Putamen (tissue), 1 donor: Measurements from ENCODE around the gene KIRREL2.

Experiments used
- DNase-seq: peaks from one replicate; pipeline ENCODE4 v3.0.0-alpha.2; 2016; ENCODE audit warnings: low spot score

Gene KIRREL2

DNA sequence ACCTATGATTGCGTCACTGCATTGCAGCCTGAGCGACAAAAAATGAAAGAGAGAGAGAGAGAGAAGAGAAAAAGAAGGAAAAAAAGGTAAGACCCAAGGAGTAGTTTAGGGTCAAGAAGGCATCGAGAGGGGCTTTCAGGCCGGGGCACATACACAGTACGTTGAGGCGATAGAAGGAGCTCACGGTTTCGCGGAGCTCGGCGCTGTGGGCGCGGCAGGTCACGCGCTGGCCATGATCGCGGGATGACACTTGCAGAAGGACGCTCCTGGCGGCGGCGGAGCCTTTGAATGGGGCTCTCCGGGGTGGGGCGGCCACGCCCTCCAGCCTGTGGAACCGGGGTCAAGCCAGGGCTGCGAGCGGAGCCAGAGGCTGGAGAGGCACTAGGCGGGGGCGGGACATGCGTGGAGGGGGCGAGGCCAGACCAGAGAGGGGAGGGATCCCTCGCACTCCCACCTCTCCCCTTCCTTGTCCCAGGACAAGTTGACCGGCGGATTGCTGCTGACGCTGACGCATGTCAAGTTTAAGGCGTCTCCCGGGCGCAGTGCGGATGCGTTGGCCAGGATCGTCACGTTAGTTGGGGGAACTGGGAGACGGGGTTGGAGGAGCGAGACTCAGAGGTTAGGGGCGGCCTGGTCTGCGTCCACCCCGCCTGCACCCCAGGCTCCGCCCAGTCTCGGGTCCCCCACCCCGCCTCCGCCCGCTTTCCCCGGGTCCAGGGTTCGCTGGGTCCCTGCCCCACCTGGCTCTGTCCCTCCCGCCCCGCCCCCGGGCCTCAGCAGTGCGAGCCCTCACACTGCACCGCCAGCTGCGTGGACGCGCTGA, 11.3 kb upstream of the KIRREL2 start:
- DNase-seq, result no peak

DNA sequence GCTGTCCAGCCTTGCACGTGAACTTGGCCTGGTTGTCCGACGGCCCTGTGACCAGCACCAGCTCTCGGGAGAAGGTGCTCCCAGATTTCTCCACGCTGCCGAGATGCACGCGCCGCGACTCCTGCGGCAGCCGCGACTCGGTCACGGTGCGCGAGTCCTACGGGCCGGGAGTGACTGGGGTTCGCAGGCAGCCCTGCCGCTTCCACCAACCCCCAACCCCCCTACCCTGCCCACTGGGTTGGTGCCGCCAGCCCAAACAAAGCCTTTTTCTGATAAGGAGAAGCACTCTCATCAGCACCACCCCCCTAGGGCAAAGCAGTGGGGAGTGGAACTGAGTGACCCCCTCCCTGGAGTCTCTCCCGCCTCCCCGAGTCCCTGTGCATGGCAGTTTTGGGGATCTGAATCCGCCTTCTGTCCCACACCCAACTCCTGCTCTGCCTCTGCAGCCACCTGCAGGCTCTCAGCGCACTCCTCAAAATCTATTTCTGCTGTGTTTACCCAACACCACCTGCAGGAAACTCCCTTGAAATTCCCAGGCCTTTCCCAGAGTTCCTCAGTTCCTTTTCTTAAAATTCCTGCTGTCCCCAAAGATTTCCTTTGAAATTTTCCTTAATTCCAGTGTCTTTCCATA, 10.6 kb upstream of the KIRREL2 start:
- DNase-seq, result no peak

GRCh38 chr19:35847911-35848310, 8.8 kb upstream of the KIRREL2 start:
- DNase-seq, result no peak

DNA sequence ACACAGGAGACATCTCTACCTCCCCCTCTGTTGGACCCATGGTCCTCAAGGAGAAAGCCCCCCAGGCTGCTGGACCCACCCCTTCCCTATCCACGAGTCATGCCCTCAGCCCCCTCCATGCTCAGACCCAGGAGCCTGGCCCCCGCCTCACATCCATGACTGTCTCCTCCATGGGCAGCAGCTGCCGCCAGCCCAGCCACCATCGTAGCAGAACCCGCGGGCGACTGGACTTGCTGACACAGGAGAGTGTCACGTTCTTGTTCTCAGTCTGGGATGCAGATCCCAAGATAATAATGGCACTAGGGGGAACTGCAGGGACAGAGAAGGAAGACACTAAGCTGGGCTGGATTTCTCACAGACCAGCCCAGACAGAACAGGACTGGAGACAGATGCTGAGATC, 8.2 kb upstream of the KIRREL2 start:
- no peak for DNase-seq

DNA sequence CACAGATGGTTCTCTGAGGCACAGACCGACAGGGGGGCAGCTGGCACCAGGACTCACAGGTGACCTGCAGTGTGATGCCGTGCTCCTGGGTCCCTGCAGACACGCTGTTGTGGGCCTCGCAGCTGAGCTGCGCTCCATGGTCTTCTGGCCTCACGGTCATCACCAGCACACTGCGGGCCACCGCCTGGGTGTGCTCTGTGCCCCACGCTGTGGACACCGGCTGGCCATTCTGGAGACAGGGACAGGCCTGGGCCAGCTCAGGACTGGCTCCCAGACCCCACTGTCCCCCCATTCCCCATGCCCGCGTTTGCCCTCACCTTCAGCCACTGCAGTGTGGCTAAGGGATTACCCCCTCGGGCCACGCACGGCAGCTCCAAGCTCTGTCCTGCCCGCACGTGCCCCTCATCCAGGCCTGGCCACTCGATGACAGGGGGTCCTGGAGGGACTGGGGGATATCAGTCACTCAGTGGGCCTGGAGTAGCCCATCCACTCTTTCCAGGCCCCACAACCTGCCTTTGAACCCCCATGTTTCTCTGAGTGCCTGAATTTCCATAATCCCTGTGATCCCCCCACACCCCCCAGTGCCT, 7.7 kb upstream of the KIRREL2 start:
- DNase-seq, result no peak

DNA sequence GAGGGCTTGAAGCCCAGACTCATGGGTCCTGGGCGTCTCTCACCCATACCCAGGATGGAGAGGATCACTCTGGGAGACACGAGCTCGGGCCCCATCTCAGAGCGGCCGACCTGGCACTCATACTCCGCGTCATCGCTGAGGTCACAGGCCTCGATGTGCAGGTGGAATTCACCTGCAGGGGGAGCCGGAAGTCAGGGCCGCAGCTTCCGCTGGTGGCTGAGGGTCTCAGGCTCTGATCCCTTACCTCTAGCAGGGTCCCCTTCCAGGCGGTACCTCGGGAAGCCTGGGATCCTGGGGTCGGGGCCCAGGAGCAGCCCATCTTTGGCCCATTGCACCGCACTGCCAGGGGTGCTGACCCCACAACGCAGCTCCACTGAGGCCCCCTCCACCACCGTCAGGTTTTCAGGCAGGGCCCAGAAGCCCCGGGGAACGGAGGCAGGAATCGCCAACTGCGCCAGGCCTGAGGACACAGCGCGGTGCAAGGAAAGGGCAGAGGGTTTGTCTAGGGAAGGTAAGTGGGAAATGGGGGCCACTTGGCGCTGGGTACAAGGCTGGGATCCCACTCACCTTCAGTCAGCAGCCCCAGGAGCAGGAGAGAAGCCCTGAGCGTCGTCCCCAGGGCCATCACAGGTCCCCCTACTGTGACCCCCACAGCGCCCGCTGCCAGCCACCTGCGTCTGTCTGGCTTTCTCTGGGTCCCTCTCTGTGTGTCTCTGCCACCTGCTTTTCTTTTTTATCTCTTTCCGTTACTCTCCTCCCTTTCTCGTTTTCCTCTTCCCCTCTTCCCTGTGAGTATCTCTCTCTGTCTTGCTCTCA, 5.3 kb upstream of the KIRREL2 start:
- DNase-seq, result no peak

GRCh38 chr19:35852029-35852780, 4.5 kb upstream of the KIRREL2 start, which contains the start of gene NPHS1:
TSS of gene NPHS1 (minus strand) at chr19:35852504. CDS start at chr19:35851837, 667 bp downstream.
- no peak for DNase-seq

GRCh38 chr19:35853038-35853756, 3.5 kb upstream of the KIRREL2 start:
- DNase-seq, result peak; percentile 78

DNA sequence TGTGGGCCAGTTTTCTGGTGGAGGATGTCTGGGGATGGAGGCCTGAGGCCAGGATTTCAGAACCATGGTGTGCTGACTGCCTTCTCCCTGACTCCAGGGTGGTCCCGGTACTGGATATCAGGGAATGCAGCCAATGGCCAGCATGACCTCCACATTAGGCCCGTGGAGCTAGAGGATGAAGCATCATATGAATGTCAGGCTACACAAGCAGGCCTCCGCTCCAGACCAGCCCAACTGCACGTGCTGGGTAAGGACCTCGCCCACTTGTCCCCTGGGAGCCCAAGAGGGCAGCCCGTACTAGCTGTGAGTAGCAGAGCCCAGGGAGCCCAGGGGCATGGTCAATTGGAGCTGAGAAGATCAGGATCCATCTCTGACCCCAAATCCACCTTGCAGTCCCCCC, 1.6 kb downstream of the KIRREL2 start:
- DNase-seq, result no peak

GRCh38 chr19:35859414-35859813, 2.7 kb downstream of the KIRREL2 start:
- DNase-seq, result no peak

DNA sequence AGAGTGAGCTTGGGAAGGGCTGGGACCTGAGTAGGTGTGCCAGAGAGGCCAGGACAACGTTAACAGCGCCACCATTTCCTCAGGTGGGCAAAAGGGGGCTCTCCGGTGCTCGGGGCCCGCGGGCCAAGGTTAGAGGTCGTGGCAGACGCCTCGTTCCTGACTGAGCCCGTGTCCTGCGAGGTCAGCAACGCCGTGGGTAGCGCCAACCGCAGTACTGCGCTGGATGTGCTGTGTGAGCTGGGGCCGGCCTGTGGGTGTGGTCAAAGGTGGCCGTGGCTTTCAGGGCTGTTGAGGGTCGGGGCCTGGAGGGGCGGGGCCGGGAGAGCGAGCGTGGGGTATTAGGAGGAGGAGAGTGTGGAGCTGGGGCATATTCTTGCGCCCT, 3.7 kb downstream of the KIRREL2 start:
- DNase-seq, result no peak

DNA sequence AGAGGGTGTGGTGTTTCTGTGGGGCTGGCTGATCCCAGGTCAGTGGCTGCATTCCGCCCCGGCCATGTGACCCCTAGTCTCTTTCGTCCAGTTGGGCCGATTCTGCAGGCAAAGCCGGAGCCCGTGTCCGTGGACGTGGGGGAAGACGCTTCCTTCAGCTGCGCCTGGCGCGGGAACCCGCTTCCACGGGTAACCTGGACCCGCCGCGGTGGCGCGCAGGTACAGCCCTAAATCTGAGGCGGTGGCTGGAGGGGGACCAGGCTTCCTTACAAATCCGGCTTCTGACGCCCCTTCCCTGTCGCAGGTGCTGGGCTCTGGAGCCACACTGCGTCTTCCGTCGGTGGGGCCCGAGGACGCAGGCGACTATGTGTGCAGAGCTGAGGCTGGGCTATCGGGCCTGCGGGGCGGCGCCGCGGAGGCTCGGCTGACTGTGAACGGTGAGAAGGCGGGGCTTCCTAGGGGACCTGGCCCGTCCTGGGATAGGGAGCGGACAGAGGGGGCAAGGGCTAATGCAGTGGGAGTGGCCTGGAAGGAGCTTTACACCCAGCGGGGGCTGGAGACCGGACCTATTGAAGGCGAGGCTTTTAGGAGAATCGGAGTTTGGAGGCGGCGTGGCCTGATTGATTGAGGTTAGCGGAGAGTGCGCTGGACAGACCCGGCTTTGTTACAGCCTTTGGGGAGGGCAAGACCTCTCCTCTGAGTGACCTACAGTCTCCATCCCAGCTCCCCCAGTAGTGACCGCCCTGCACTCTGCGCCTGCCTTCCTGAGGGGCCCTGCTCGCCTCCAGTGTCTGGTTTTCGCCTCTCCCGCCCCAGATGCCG, 4.3 kb downstream of the KIRREL2 start:
- DNase-seq, result no peak

DNA sequence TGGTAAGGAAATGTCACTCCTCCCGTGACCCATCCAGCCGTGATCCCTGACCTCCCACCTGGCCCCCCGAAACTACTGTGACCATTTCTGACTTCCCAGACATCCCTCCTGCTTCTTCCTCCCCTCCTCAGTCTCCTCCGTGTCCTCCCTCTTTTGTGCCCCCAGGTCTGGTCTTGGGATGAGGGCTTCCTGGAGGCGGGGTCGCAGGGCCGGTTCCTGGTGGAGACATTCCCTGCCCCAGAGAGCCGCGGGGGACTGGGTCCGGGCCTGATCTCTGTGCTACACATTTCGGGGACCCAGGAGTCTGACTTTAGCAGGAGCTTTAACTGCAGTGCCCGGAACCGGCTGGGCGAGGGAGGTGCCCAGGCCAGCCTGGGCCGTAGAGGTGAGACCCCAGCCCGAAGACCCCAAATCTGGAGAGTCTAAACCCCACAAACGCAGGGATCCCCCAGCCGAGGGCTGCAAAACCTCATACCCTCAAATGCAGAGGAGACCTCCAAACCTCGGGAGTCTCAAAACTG, 5.0 kb downstream of the KIRREL2 start:
- no peak for DNase-seq

DNA sequence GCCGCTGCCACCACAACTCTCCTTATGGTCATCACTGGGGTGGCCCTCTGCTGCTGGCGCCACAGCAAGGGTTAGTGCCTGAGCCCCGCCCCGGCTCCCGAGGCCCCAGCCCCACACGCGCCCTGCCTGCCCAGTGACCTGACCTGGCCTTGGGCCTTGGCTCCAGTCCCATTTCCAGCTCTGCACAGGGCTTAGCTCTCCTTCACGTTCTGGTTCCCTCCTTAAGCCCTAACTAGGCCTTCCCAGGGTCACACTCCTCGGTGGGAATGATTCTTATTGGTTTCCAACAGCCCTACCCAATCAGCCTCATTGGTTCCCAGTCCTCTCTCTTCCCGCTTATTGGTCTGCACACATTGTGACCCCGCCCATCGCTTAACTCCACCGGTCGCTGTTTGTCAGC, 5.8 kb downstream of the KIRREL2 start:
- no peak for DNase-seq

DNA sequence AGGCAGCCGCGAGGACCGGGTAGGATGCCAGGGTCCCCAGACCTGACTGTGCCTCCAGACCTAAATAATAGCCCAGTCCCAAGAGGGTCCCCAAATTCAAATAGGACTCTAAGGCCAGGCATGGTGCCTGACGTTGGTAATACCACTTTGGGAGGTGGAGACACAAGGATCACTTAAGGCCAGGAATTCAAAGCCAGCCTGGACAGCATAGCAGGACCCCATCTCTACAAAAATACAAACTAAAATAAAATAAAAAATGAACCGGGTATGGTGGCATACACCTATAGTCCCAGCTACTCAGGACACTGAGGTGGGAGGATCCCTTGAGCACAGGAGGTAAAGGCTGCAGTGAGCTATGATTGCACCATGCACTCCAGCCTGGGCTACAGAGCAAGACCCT, 6.3 kb downstream of the KIRREL2 start:
- DNase-seq, result no peak

GRCh38 chr19:35868172-35868822, 11.6 kb downstream of the KIRREL2 start, which contains the start of gene APLP1:
TSS of gene APLP1 (plus strand) at chr19:35868574. CDS start at chr19:35868637, 63 bp downstream.
- DNase-seq, result peak; percentile 93

- DNase-seq, result peak; percentile 23
These were observed 12.2 kb downstream of the KIRREL2 start for GRCh38 chr19:35868823-35869326.

- peak; percentile 91 for DNase-seq
These were observed 12.8 kb downstream of the KIRREL2 start for GRCh38 chr19:35869327-35870123.
